Kidney epithelial cell (primary cell): ENCODE results near the gene MAD1L1. TPM values are rescaled to one million over a fixed set of nuclear protein-coding genes. Genes with fewer than 3 reads are reported as not detected.

Source experiments
- DNase-seq: peaks from one replicate; pipeline ENCODE4 v3.0.0-alpha.2; 2010; ENCODE audit warnings: low read depth
- H3K27me3 ChIP-seq: 2 replicates; pipeline ENCODE4 v1.6.0; 2011; ENCODE audit warnings: low read length; ENCODE audit not compliant: control insufficient read depth, insufficient read depth
- H3K36me3 ChIP-seq: 2 replicates; pipeline ENCODE4 v1.5.1; 2011; ENCODE audit warnings: low read length; ENCODE audit not compliant: control insufficient read depth, insufficient read depth
- H3K4me3 ChIP-seq: 2 replicates; pipeline ENCODE4 v1.5.1; 2011; ENCODE audit warnings: low read depth, mild to moderate bottlenecking, control low read depth, low read length
- CTCF ChIP-seq: IDR thresholded peaks from 2 replicates; pipeline ENCODE4 v1.5.1; 2011; ENCODE audit warnings: mild to moderate bottlenecking, moderate library complexity, low read length, control low read depth, inconsistent platforms; ENCODE audit not compliant: insufficient read depth, poor library complexity, severe bottlenecking
- total RNA-seq: library from RNA; depleted of rRNA; stranded (reverse); fragments of >200 nt; gene quantifications from 2 replicates; pipeline ENCODE4 v1.2.3, GENCODE V29; 2015

MAD1L1 gene
- total RNA-seq, 1 donor from 2014 or later = 61.2 TPM

- Histone ChIP-seq H3K36me3 (no peaks in the 10 kb centered on the region), H3K4me3 (no peak overlapping the region), H3K27me3 (no peaks in the 10 kb centered on the region)
- no peak for TF ChIP-seq CTCF
- DNase-seq = no peak
Measured at GRCh38 chr7:1906988-1907745, 325.6 kb downstream of the MAD1L1 start.

GRCh38 chr7:1906087-1906830 lies 326.5 kb downstream of the MAD1L1 start:
- Histone ChIP-seq H3K27me3 (no peaks in the 10 kb centered on the region), H3K4me3 (no peak overlapping the region), H3K36me3 (no peaks in the 10 kb centered on the region)
- DNase-seq = no peak
- TF ChIP-seq CTCF = no peak

- Histone ChIP-seq H3K27me3 (no peaks in the 10 kb centered on the region), H3K36me3 (no peaks in the 10 kb centered on the region), H3K4me3 (no peak overlapping the region)
- DNase-seq = no peak
- no peak for TF ChIP-seq CTCF
Measured at GRCh38 chr7:1902231-1902855, 330.4 kb downstream of the MAD1L1 start.

- H3K36me3 ChIP-seq = no peaks in the 10 kb centered on the region
- no peak for DNase-seq
- H3K27me3 ChIP-seq = no peaks in the 10 kb centered on the region
- no peak overlapping the region for H3K4me3 ChIP-seq
- TF ChIP-seq CTCF = no peak
Measured at GRCh38 chr7:1901431-1902210, 331.1 kb downstream of the MAD1L1 start.

GRCh38 chr7:1900847-1901246 lies 331.9 kb downstream of the MAD1L1 start:
- H3K4me3 ChIP-seq = no peak overlapping the region
- DNase-seq = no peak
- no peak for TF ChIP-seq CTCF
- H3K36me3 ChIP-seq = no peaks in the 10 kb centered on the region
- H3K27me3 ChIP-seq = no peaks in the 10 kb centered on the region
